Cardiac muscle cell (in vitro differentiated cells and primary cell): Measurements from ENCODE around the gene HIPK4. TPM values are rescaled to one million over a fixed set of nuclear protein-coding genes. Genes with fewer than 3 reads are reported as not detected.
"Not testable (repeated sequence)": the region's sequence is repeated elsewhere in the genome, so short reads cannot be mapped to it uniquely, and the experiment has no call there.

Experiments used
- DNase-seq, 2 donors: peaks; one replicate each; pipeline versions ENCODE4 v3.0.0 to v3.0.0-alpha.2; 2010 to 2017; ENCODE audit warnings: low read depth in 1 of 2, low spot score in 1 of 2
- H3K27ac ChIP-seq: fragments of 200-600 bp; sonication (generic); 2 replicates; pipeline ENCODE4 v1.5.1; 2016
- H3K27me3 ChIP-seq: fragments of 200-600 bp; sonication (generic); 2 replicates; pipeline ENCODE4 v1.6.0; 2016; ENCODE audit warnings: control low read depth
- H3K36me3 ChIP-seq: fragments of 200-600 bp; sonication (generic); 2 replicates; pipeline ENCODE4 v1.5.1; 2016; ENCODE audit warnings: control low read depth
- H3K4me1 ChIP-seq: fragments of 200-600 bp; sonication (generic); 2 replicates; pipeline ENCODE4 v1.8.1; 2017; ENCODE audit warnings: low read depth, mild to moderate bottlenecking, mixed run types
- H3K4me3 ChIP-seq: fragments of 200-600 bp; sonication (generic); 2 replicates; pipeline ENCODE4 v1.5.1; 2016; ENCODE audit warnings: mild to moderate bottlenecking
- H3K9me3 ChIP-seq: fragments of 200-600 bp; sonication (generic); 2 replicates; pipeline ENCODE4 v1.5.1; 2017; ENCODE audit warnings: low read depth, mild to moderate bottlenecking, control low read depth
- polyA plus RNA-seq: library from polyadenylated mRNA; unstranded; fragments of >200 nt; fragmentation: Nextera tagmentation; extraction: Ambion mirVana; gene quantifications from 2 replicates; pipeline ENCODE4 v1.2.1, GENCODE V29; 2016
- total RNA-seq: library from RNA; depleted of rRNA; stranded (reverse); fragments of >200 nt; gene quantifications from 2 replicates; pipeline ENCODE4 v1.2.3, GENCODE V29; 2016
- TF ChIP-seq, protein P1 (sequence below): IDR thresholded peaks from 2 replicates; pipeline ENCODE4 v1.5.1; 2012; ENCODE audit warnings: low read depth, mild to moderate bottlenecking, low read length

Gene HIPK4
- total and polyA plus RNA-seq, 2 experiments from 2014 or later = 0.12 to 1.7 TPM

DNA sequence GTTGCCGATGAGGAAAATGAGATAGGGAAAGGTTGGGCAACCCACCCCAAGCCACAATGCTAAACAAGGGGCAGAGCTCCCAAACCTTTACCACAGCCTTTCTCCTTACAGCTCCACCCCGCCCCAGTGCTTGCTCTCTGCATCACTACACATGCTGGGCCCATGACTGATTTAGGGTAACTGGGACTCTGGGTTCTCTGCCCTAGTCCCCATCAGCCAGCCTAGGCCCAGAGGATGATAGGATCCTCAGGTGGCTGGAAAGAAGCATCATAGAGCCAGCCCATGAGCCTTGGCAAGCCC, 53.4 kb downstream of the HIPK4 start:
- H3K4me3 ChIP-seq = no peak overlapping the region
- DNase-seq = no peak
- H3K36me3 ChIP-seq = peaks cover 9% of the 10 kb centered on the region
- H3K4me1 ChIP-seq = no peaks in the 10 kb centered on the region
- H3K27me3 ChIP-seq = no peaks in the 10 kb centered on the region
- no peak overlapping the region for H3K27ac ChIP-seq
- TF ChIP-seq, protein P1, sequence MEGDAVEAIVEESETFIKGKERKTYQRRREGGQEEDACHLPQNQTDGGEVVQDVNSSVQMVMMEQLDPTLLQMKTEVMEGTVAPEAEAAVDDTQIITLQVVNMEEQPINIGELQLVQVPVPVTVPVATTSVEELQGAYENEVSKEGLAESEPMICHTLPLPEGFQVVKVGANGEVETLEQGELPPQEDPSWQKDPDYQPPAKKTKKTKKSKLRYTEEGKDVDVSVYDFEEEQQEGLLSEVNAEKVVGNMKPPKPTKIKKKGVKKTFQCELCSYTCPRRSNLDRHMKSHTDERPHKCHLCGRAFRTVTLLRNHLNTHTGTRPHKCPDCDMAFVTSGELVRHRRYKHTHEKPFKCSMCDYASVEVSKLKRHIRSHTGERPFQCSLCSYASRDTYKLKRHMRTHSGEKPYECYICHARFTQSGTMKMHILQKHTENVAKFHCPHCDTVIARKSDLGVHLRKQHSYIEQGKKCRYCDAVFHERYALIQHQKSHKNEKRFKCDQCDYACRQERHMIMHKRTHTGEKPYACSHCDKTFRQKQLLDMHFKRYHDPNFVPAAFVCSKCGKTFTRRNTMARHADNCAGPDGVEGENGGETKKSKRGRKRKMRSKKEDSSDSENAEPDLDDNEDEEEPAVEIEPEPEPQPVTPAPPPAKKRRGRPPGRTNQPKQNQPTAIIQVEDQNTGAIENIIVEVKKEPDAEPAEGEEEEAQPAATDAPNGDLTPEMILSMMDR = no peak
- H3K9me3 ChIP-seq = no peaks in the 10 kb centered on the region

DNA sequence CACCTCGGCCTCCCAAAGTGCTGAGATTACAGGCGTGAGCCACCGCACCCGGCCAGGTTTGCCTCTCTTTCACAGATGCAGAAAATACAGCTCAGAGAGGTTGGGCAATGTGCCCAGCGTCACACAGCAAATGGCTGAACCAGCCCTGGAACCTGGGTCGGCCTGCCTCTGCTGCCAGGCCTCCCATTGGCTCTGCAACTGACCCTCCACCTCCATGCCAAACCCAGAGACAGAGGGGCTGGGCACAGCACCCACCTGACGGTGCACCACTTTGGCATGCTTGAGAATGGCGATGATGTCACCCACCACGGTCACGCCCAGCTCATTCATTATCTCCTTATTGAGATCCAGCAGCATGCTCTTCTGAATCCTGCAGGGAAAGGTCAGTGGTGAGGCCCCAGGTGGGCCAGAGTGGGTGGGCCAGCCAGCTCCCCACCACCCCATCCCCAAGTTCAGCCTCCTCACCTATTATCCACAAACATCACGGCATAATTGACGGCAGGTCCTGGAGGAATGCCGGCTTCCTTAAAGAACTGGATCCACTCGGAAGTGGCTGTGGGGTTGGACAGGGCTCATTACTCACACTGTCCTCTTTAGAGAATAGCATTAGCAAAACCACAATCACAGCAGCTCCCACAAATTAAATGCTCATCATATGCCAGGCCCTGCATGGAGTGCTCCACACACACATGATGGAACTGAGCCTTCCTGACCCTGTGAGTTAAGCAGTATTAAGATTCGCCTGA, 54.0 kb downstream of the HIPK4 start:
- DNase-seq = no peak
- H3K36me3 ChIP-seq = peaks cover 12% of the 10 kb centered on the region
- H3K9me3 ChIP-seq = no peaks in the 10 kb centered on the region
- H3K4me3 ChIP-seq = no peak overlapping the region
- TF ChIP-seq, protein P1 = no peak
- H3K27ac ChIP-seq = no peak overlapping the region
- no peaks in the 10 kb centered on the region for H3K27me3 ChIP-seq
- H3K4me1 ChIP-seq = no peaks in the 10 kb centered on the region

DNA sequence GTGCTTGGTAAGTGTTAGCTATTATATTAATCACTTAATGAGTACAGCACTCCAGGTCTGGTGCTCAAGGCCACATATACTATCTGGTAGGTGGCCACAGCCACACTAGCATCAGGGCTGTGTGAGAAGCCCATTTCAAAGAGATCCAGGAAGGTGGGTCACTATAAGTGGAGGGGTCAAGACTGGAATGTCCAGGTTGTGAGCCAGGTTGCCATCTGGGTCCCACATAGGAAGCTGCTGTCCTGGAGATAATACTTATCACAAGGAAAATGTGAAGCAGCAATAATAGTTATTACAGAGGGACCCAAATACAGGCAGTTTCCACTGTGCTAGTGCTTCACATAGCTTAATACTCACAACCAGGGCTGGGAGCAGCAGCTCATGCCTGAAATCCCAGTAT, 54.9 kb downstream of the HIPK4 start:
- Histone ChIP-seq H3K27ac (no peak overlapping the region), H3K4me1 (no peaks in the 10 kb centered on the region), H3K4me3 (no peak overlapping the region), H3K36me3 (peaks cover 12% of the 10 kb centered on the region), H3K9me3 (no peaks in the 10 kb centered on the region), H3K27me3 (no peaks in the 10 kb centered on the region)
- TF ChIP-seq, protein P1 = no peak
- DNase-seq = no peak

DNA sequence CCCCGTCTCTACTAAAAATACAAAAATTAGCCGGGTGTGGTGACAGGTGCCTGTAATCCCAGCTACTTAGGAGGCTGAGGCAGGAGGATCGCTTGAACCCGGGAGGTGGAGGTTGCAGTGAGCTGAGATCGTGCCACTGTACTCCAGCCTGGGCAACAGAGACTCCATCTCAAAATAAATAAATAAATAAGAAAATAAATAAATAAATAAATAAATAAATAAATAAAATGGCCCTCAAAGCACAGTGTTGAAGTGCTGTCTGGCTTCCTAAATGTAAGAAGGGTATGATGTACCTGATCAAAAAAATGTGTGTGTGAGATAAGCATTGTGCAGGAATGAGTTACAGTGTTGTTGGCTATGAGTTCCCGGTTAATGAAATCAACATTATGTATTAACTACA, 56.9 kb downstream of the HIPK4 start:
- peaks cover 18% of the 10 kb centered on the region for H3K36me3 ChIP-seq
- not testable (repeated sequence) for H3K27ac ChIP-seq, H3K27me3 ChIP-seq, H3K9me3 ChIP-seq, H3K4me3 ChIP-seq, DNase-seq, H3K4me1 ChIP-seq

DNA sequence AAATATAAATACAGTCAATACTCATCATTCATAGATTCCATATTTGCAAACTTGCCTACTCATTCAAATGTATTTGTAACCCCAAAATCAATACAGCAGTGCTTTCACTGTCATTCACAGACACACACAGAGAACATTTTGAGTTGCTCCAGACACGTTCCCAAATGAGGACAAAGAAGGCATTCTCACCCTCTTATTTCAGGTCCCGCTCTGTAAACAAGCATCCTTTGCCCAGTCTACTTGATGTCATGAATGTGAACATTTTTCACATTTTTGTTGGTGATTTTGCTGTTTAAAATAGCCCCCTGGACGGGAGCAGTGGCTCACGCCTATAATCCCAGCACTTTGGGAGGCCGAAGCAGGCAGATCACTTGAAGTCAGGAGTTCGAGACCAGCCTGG, 57.3 kb downstream of the HIPK4 start:
- no peak overlapping the region for H3K4me3 ChIP-seq
- no peaks in the 10 kb centered on the region for H3K9me3 ChIP-seq
- no peak overlapping the region for H3K27ac ChIP-seq
- peaks cover 21% of the 10 kb centered on the region for H3K36me3 ChIP-seq
- no peaks in the 10 kb centered on the region for H3K4me1 ChIP-seq
- H3K27me3 ChIP-seq = no peaks in the 10 kb centered on the region
- DNase-seq = no peak
- TF ChIP-seq, protein P1 = no peak

DNA sequence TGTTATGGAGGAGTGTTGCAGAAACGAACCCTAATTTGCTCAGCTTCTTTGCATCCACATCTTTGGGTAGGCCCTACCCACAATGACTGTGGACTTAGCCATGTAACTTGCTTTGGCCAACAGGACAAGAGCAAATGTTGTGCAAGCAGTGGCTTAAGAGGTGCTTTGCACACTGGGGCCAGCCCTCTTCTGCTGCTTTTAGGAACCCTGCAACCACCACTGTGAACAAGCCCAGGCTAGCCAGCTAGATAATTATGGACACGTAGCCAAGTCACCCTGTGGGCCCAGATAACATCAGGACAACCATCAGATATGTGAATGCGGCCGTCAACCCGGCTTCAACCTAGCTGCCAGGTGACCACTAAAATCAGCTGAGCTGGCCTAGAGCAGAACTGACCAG, 58.9 kb downstream of the HIPK4 start:
- Histone ChIP-seq H3K27me3 (no peaks in the 10 kb centered on the region), H3K36me3 (peaks cover 24% of the 10 kb centered on the region), H3K4me1 (no peaks in the 10 kb centered on the region), H3K4me3 (no peak overlapping the region), H3K27ac (no peak overlapping the region), H3K9me3 (no peaks in the 10 kb centered on the region)
- TF ChIP-seq, protein P1 = no peak
- no peak for DNase-seq

Other genes starting within 250 kb of the HIPK4 start
- 19.8 and 30.5 TPM in 2 replicates for gene MAP3K10, start 198.8 kb downstream of the HIPK4 start, total RNA-seq
- 8.9 and 10.0 TPM in 2 replicates for gene MAP3K10, start 198.8 kb downstream of the HIPK4 start, polyA plus RNA-seq
- not detected in 2 replicates for gene TTC9B, start 171.8 kb downstream of the HIPK4 start, total RNA-seq
- gene TTC9B, start 171.8 kb downstream of the HIPK4 start, polyA plus RNA-seq = 0.13 and 0.20 TPM in 2 replicates
- gene CCNP, start 163.5 kb downstream of the HIPK4 start, total RNA-seq = 0.21 TPM in 1 of 2 replicates, not detected in the other
- 0.31 TPM in 1 of 2 replicates, not detected in the other for gene CCNP, start 163.5 kb downstream of the HIPK4 start, polyA plus RNA-seq
- gene AKT2, start 104.8 kb downstream of the HIPK4 start, total RNA-seq = 119 and 193 TPM in 2 replicates
- 60.1 and 80.1 TPM in 2 replicates for gene AKT2, start 104.8 kb downstream of the HIPK4 start, polyA plus RNA-seq
- gene C19orf47, start 41.8 kb downstream of the HIPK4 start, total RNA-seq = 16.4 and 35.7 TPM in 2 replicates
- 20.3 and 21.2 TPM in 2 replicates for gene C19orf47, start 41.8 kb downstream of the HIPK4 start, polyA plus RNA-seq
- gene PLD3, start 41.5 kb downstream of the HIPK4 start, total RNA-seq = 833 and 875 TPM in 2 replicates
- gene PLD3, start 41.5 kb downstream of the HIPK4 start, polyA plus RNA-seq = 827 and 866 TPM in 2 replicates
- gene PRX, start 23.2 kb upstream of the HIPK4 start, total RNA-seq = 4.3 and 9.1 TPM in 2 replicates
- gene PRX, start 23.2 kb upstream of the HIPK4 start, polyA plus RNA-seq = 2.3 and 4.1 TPM in 2 replicates
- gene SERTAD1, start 35.8 kb upstream of the HIPK4 start, total RNA-seq = 14.4 and 18.8 TPM in 2 replicates
- 18.2 and 19.5 TPM in 2 replicates for gene SERTAD1, start 35.8 kb upstream of the HIPK4 start, polyA plus RNA-seq
- gene SERTAD3, start 54.2 kb upstream of the HIPK4 start, total RNA-seq = 44.4 and 58.6 TPM in 2 replicates
- gene SERTAD3, start 54.2 kb upstream of the HIPK4 start, polyA plus RNA-seq = 66.2 and 73.8 TPM in 2 replicates
- 56.7 and 93.8 TPM in 2 replicates for gene BLVRB, start 75.6 kb upstream of the HIPK4 start, total RNA-seq
- gene BLVRB, start 75.6 kb upstream of the HIPK4 start, polyA plus RNA-seq = 61.5 and 77.0 TPM in 2 replicates
- gene SPTBN4, start 76.8 kb upstream of the HIPK4 start, total RNA-seq = 2.3 and 5.5 TPM in 2 replicates
- 0.32 and 4.6 TPM in 2 replicates for gene SPTBN4, start 76.8 kb upstream of the HIPK4 start, polyA plus RNA-seq
- gene SHKBP1, start 186.7 kb upstream of the HIPK4 start, total RNA-seq = 53.3 and 63.6 TPM in 2 replicates
- gene SHKBP1, start 186.7 kb upstream of the HIPK4 start, polyA plus RNA-seq = 70.1 and 83.4 TPM in 2 replicates
- 85.3 and 203 TPM in 2 replicates for gene LTBP4, start 211.2 kb upstream of the HIPK4 start, total RNA-seq
- gene LTBP4, start 211.2 kb upstream of the HIPK4 start, polyA plus RNA-seq = 158 and 255 TPM in 2 replicates